ENCODE measurements around the gene TNFRSF25. TPM values are rescaled to one million over a fixed set of nuclear protein-coding genes. Genes with fewer than 3 reads are reported as not detected.

TNFRSF25 gene
- total and polyA plus RNA-seq, 8 donors, result 0.98 to 26.7 (median 2.6) TPM

- Histone ChIP-seq H3K27ac (no peak within 1 kb of the TSS), H3K4me3 (peak within 1 kb of the TSS in 1 of 4 donors; percentile 25)
- WGBS, 2 donors, result 7 to 8% methylated on average over 80 to 99 of the region's 99 CpGs
Measured at GRCh38 chr1:6424619-6425593, 41.1 kb downstream of the TNFRSF25 start, which contains the start of gene ESPN. Gene ESPN, plus strand, starts transcription at chr1:6424776. Its CDS starts 180 bp downstream, at chr1:6424956.

GRCh38 chr1:6424000-6424565 lies 41.9 kb downstream of the TNFRSF25 start:
- peak in 1 of 6 donors; percentile 66 for DNase-seq
- WGBS, 2 donors, result 8 to 9% methylated on average over 35 of the region's 35 CpGs
- H3K4me3 ChIP-seq, result peak overlapping the region in 1 of 4 donors; percentile 25

More at GRCh38 chr1:6424619-6425593, 41.1 kb downstream of the TNFRSF25 start, which contains the start of gene ESPN:
- no peaks in the 10 kb centered on the region for H3K9me3 ChIP-seq
- FAIRE-seq (no peak), ATAC-seq (peak; percentile 20 to 37 (median 25)), DNase-seq (peak in 1 of 6 donors; percentile 70)
- H3K4me1 ChIP-seq, result peaks cover under 1 to 10% (median 7%) of the 10 kb centered on the region in 3 donors
- no peaks in the 10 kb centered on the region for H3K36me3 ChIP-seq
- TF ChIP-seq CTCF (IDR thresholded peaks at IDR 0.05), result no peak
- intact Hi-C loops (cut with DNase I), result no loop called here
- peaks cover 0 to 21% (median 8%) of the 10 kb centered on the region in 4 donors for H3K27me3 ChIP-seq

DNA sequence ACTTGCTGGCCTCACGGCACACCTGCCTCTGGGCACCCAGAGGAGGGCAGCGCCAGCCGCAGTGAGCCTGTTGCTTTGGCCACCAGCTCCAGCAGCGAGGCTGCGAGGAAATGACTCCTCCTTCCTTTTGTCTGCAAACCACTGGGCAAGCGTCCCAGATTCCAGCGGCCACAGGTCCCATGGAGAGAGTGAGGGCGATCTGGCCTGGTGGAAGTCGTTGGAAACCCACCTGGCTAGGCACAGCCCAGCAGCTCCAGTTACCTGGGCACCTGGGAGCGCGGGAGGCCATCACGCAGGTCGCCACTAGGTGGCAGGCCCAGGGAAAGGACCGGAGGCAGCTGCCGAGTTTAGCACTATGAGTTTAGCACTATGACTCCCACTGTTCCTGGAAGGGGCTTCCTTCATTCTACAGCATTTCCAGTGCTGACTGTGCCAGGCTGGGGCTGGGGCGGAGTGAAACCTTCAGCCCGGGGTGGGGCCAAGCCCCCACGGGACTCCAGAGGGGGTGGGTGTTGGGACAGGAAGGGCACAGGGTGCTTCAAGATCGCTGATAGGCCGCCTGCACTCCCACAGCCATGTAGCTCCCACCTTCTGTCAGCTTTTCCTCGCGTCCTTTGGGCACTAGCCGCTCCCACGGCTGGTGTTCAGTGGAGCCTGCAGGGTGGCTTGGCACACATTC lies 42.5 kb downstream of the TNFRSF25 start:
- peak; percentile 73 to 92 (median 78) for TF ChIP-seq CTCF (IDR thresholded peaks at IDR 0.05)
- WGBS, 2 donors, result 5 to 8% methylated on average over 17 to 24 of the region's 24 CpGs
- DNase-seq, result peak; percentile 57 to 93 (median 85)
- peaks cover 0 to 36% (median 12%) of the 10 kb centered on the region in 4 donors for H3K27me3 ChIP-seq
- H3K4me1 ChIP-seq, result peaks cover 7 to 19% (median 11%) of the 10 kb centered on the region in 3 donors
- no peaks in the 10 kb centered on the region for H3K9me3 ChIP-seq
- intact Hi-C loops (cut with DNase I), result no loop called here
- no peak overlapping the region for H3K27ac ChIP-seq
- peak overlapping the region in 1 of 4 donors; percentile 25 for H3K4me3 ChIP-seq
- no peaks in the 10 kb centered on the region for H3K36me3 ChIP-seq
- ATAC-seq, result peak; percentile 84 to 89 (median 86)
- no peak for FAIRE-seq

More at GRCh38 chr1:6424000-6424565, 41.9 kb downstream of the TNFRSF25 start:
- intact Hi-C loops (cut with DNase I), result no loop called here
- Histone ChIP-seq H3K9me3 (no peaks in the 10 kb centered on the region), H3K36me3 (no peaks in the 10 kb centered on the region), H3K4me1 (peaks cover 7 to 16% (median 8%) of the 10 kb centered on the region in 3 donors), H3K27ac (no peak overlapping the region), H3K27me3 (peaks cover 0 to 29% (median 10%) of the 10 kb centered on the region in 4 donors)
- no peak for ATAC-seq
- FAIRE-seq, result no peak
- TF ChIP-seq CTCF (IDR thresholded peaks at IDR 0.05), result no peak

DNA sequence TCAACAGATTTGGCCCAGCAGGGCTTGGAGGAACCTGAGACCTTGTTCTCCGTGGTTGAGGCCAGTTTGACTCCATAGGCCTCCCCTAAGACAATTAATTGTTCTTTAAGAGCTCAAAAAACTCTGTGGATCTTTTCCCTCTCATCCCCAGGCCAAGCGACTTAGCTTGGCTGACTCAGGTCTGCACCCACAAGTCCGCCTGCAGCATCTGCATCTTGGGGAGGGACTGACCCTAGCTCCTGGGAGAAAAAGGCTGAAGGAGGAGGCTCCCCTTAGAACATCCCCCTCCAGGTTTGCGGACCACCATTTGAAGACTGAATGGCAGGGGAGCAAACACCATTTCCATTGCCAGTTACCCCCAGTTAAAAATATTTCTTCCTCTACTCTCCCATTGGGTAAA lies 44.7 kb downstream of the TNFRSF25 start:
- 81 to 83% methylated on average over 4 of the region's 4 CpGs for WGBS, 2 donors
- no peaks in the 10 kb centered on the region for H3K9me3 ChIP-seq
- H3K27ac ChIP-seq, result no peak overlapping the region
- peaks cover 0 to 47% (median 16%) of the 10 kb centered on the region in 4 donors for H3K27me3 ChIP-seq
- ATAC-seq (no peak), FAIRE-seq (no peak), DNase-seq (no peak)
- no peaks in the 10 kb centered on the region for H3K36me3 ChIP-seq
- intact Hi-C loops (cut with DNase I), result no loop called here
- no peak for TF ChIP-seq CTCF (IDR thresholded peaks at IDR 0.05)
- H3K4me1 ChIP-seq, result peaks cover 7 to 19% (median 11%) of the 10 kb centered on the region in 3 donors
- H3K4me3 ChIP-seq, result no peak overlapping the region

Data from pancreas (tissue), 10 donors.